Measurements from ENCODE around the gene GDPD4.

- TF ChIP-seq, protein P1, sequence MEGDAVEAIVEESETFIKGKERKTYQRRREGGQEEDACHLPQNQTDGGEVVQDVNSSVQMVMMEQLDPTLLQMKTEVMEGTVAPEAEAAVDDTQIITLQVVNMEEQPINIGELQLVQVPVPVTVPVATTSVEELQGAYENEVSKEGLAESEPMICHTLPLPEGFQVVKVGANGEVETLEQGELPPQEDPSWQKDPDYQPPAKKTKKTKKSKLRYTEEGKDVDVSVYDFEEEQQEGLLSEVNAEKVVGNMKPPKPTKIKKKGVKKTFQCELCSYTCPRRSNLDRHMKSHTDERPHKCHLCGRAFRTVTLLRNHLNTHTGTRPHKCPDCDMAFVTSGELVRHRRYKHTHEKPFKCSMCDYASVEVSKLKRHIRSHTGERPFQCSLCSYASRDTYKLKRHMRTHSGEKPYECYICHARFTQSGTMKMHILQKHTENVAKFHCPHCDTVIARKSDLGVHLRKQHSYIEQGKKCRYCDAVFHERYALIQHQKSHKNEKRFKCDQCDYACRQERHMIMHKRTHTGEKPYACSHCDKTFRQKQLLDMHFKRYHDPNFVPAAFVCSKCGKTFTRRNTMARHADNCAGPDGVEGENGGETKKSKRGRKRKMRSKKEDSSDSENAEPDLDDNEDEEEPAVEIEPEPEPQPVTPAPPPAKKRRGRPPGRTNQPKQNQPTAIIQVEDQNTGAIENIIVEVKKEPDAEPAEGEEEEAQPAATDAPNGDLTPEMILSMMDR (conservative IDR thresholded peaks at IDR 0.05; ENCODE audit: low read length), result no peak
- TF ChIP-seq EZH2phosphoT487 (IDR thresholded peaks at IDR 0.05; ENCODE audit: borderline replicate concordance), result no peak
Observed at GRCh38 chr11:77309401-77310085, 8.1 kb upstream of the GDPD4 start.
